Keratinocyte (primary cell): Measurements from ENCODE around the gene RPL4. TPM values are rescaled to one million over a fixed set of nuclear protein-coding genes. Genes with fewer than 3 reads are reported as not detected.

Source experiments
- DNase-seq: peaks from one replicate; pipeline ENCODE4 v3.0.0-alpha.2; 2011; ENCODE audit warnings: low read depth, missing footprints, low spot score
- FAIRE-seq: peaks from 2 replicates; lab custom pipeline; 2011; peaks lifted over from hg19 to GRCh38; lab: Jason Lieb, UNC
- H2AFZ ChIP-seq: 2 replicates; pipeline ENCODE4 v1.6.0; 2012; ENCODE audit warnings: low read length, control low read depth, inconsistent platforms; ENCODE audit not compliant: control insufficient read depth
- H3K27ac ChIP-seq: 2 replicates; pipeline ENCODE4 v1.5.1; 2011; ENCODE audit warnings: low read length; ENCODE audit not compliant: control insufficient read depth, insufficient read depth
- H3K27me3 ChIP-seq: 3 replicates; pipeline ENCODE4 v1.6.0; 2011; ENCODE audit warnings: low read length; ENCODE audit not compliant: control insufficient read depth, insufficient read depth; ENCODE audit errors: extremely low read depth
- H3K36me3 ChIP-seq, 2 experiments: 2 replicates in 1 of 2; 3 replicates in 1 of 2; pipeline ENCODE4 v1.5.1; 2011; ENCODE audit warnings: low read length in 2 of 2, mild to moderate bottlenecking in 1 of 2; ENCODE audit not compliant: control insufficient read depth in 2 of 2, insufficient read depth in 2 of 2; ENCODE audit errors: extremely low read depth in 1 of 2
- H3K4me1 ChIP-seq: 3 replicates; pipeline ENCODE4 v1.5.1; 2011; ENCODE audit warnings: low read length; ENCODE audit not compliant: control insufficient read depth, insufficient read depth; ENCODE audit errors: extremely low read depth
- H3K4me2 ChIP-seq: 3 replicates; pipeline ENCODE4 v1.6.0; 2011; ENCODE audit warnings: low read depth, low read length; ENCODE audit not compliant: control insufficient read depth, insufficient read depth; ENCODE audit errors: extremely low read depth
- H3K4me3 ChIP-seq, 3 experiments: fragments of 200-600 bp in 1 of 3; sonication (generic) in 1 of 3; 2 replicates in 2 of 3; 3 replicates in 1 of 3; pipeline ENCODE4 v1.5.1; 2011 to 2016; ENCODE audit warnings: low read length in 3 of 3, mild to moderate bottlenecking in 3 of 3, control low read depth in 2 of 3, inconsistent platforms in 1 of 3, low read depth in 1 of 3, mixed read lengths in 1 of 3, mixed run types in 1 of 3, moderate library complexity in 1 of 3; ENCODE audit not compliant: control insufficient read depth in 2 of 3, insufficient read depth in 2 of 3; ENCODE audit errors: extremely low read depth in 1 of 3
- H3K79me2 ChIP-seq: 2 replicates; pipeline ENCODE4 v1.6.0; 2012; ENCODE audit warnings: low read length; ENCODE audit not compliant: control insufficient read depth, insufficient read depth
- H3K9ac ChIP-seq: 3 replicates; pipeline ENCODE4 v1.6.0; 2011; ENCODE audit warnings: low read length; ENCODE audit not compliant: control insufficient read depth, insufficient read depth; ENCODE audit errors: extremely low read depth
- H3K9me1 ChIP-seq: 3 replicates; pipeline ENCODE4 v1.6.0; 2011; ENCODE audit warnings: low read length; ENCODE audit not compliant: control insufficient read depth, insufficient read depth; ENCODE audit errors: extremely low read depth
- H3K9me3 ChIP-seq: 2 replicates; pipeline ENCODE4 v1.5.1; 2012; ENCODE audit warnings: low read depth, low read length; ENCODE audit not compliant: control insufficient read depth
- H4K20me1 ChIP-seq: 3 replicates; pipeline ENCODE4 v1.6.0; 2011; ENCODE audit warnings: low read length; ENCODE audit not compliant: control insufficient read depth, insufficient read depth; ENCODE audit errors: extremely low read depth
- CTCF ChIP-seq, 3 experiments: IDR thresholded peaks in 1 of 3; conservative IDR thresholded peaks in 1 of 3; optimal IDR thresholded peaks in 1 of 3; 2 replicates in 2 of 3; 3 replicates in 1 of 3; pipeline versions ENCODE3 to v1.5.1; 2011; ENCODE audit warnings: low read length in 3 of 3, mild to moderate bottlenecking in 3 of 3, moderate library complexity in 2 of 3, control low read depth in 1 of 3, inconsistent platforms in 1 of 3; ENCODE audit not compliant: insufficient read depth in 2 of 3; ENCODE audit errors: extremely low read depth in 1 of 3
- EZH2 ChIP-seq: IDR thresholded peaks from one replicate; pipeline ENCODE4 v1.6.1; 2012; ENCODE audit warnings: inconsistent platforms, mild to moderate bottlenecking, low read length, moderate library complexity
- dilution Hi-C: fragments of 300-500 bp; cut with MboI; formaldehyde crosslinking; loops from one replicate; pipeline ENCODE4 v1.7.0; 2020; ENCODE audit warnings: low sequenced_read_pairs; ENCODE audit not compliant: extremely low pct_ligation_motif_present
- polyA plus RNA-seq, 5 experiments: library from polyadenylated mRNA; depleted of rRNA in 3 of 5; stranded (reverse) in 3 of 5; stranded (forward) in 1 of 5; unstranded in 1 of 5; fragments of >200 nt; gene quantifications; 1 replicate in 1 of 5; 2 replicates in 3 of 5; 3 replicates in 1 of 5; pipeline versions ENCODE4 v1.2.1 to v1.2.3, GENCODE V29; 2011 to 2012; ENCODE audit warnings: missing spikeins in 2 of 5, low read depth in 1 of 5, low replicate concordance in 1 of 5
- small RNA-seq, 3 experiments: library from RNA; depleted of rRNA; stranded (forward); fragments of <200 nt; gene quantifications; one replicate each; pipeline ENCODE3, GENCODE V24; 2012; ENCODE audit warnings: low read depth in 3 of 3, low replicate concordance in 1 of 3; ENCODE audit not compliant: insufficient read length in 3 of 3

Gene RPL4
- polyA plus RNA-seq, 1 donor (not counting 4 experiments of a cell fraction or from before 2014, with no cell fraction given) = 4,989 TPM

GRCh38 chr15:66452420-66452819 lies 52.2 kb downstream of the RPL4 start:
- FAIRE-seq = no peak
- no peak overlapping the region for H3K4me3 ChIP-seq
- DNase-seq = no peak
- H3K79me2 ChIP-seq = peaks cover 3% of the 10 kb centered on the region
- peaks cover 2 to 17% of the 10 kb centered on the region in 2 experiments for H3K36me3 ChIP-seq
- no peak for TF ChIP-seq EZH2
- TF ChIP-seq CTCF (optimal IDR thresholded peaks at IDR 0.05 in 1 of 3, IDR thresholded peaks at IDR 0.05 in 1 of 3, conservative IDR thresholded peaks at IDR 0.05 in 1 of 3; ENCODE audit: extremely low read depth in 1 of 3, insufficient read depth in 2 of 3, low read length in 3 of 3) = no peak
- H3K9me3 ChIP-seq = no peaks in the 10 kb centered on the region
- no peak overlapping the region for H3K27ac ChIP-seq
- no peaks in the 10 kb centered on the region for H3K27me3 ChIP-seq
- no peaks in the 10 kb centered on the region for H4K20me1 ChIP-seq
- no peaks in the 10 kb centered on the region for H3K9me1 ChIP-seq
- no peak overlapping the region for H3K9ac ChIP-seq
- H2AFZ ChIP-seq = no peak overlapping the region
- H3K4me2 ChIP-seq = no peak overlapping the region
- peaks cover 2% of the 10 kb centered on the region for H3K4me1 ChIP-seq
- dilution Hi-C loops = no loop called here

Small RNA genes within 50 kb of the gene (small RNA-seq; reads per million reads assigned to genes)
- 0 to 0.67 (median 0.07) reads per million in 3 experiments for gene MIR4512
- gene RF01159 = 0 reads per million in 3 experiments
- gene SNORD16 = 0 reads per million in 3 experiments
- 0 reads per million in 3 experiments for gene SNORD18A
- gene SNORD18B = 0 reads per million in 3 experiments
- gene SNORD18C = 0 reads per million in 3 experiments

Other genes starting within 250 kb of the RPL4 start
- 3.8 to 12.2 TPM (median 7.6 TPM) in 3 replicates for gene DIS3L, start 211.3 kb downstream of the RPL4 start, polyA plus RNA-seq
- gene TIPIN, start 148.2 kb downstream of the RPL4 start, polyA plus RNA-seq = 3.4 to 11.9 TPM (median 9.3 TPM) in 3 replicates
- gene MAP2K1, start 117.9 kb downstream of the RPL4 start, polyA plus RNA-seq = 44.4 to 73.8 TPM (median 73.2 TPM) in 3 replicates
- 9.6 to 20.6 TPM (median 16.1 TPM) in 3 replicates for gene SNAPC5, start 7.1 kb downstream of the RPL4 start, polyA plus RNA-seq
- gene ZWILCH, start 471 bp upstream of the RPL4 start, polyA plus RNA-seq = 15.6 to 34.9 TPM (median 17.8 TPM) in 3 replicates
- 0.09 to 0.42 TPM (median 0.38 TPM) in 3 replicates for gene LCTL, start 61.1 kb upstream of the RPL4 start, polyA plus RNA-seq
- 0.01 to 0.04 TPM (median 0.03 TPM) in 3 replicates for gene SMAD6, start 197.4 kb upstream of the RPL4 start, polyA plus RNA-seq